ENCODE data around the gene RALGAPB. TPM values are rescaled to one million over a fixed set of nuclear protein-coding genes. Genes with fewer than 3 reads are reported as not detected.

RALGAPB gene
- total and polyA plus RNA-seq, 4 donors = 9.0 to 58.5 (median 21.3) TPM

DNA sequence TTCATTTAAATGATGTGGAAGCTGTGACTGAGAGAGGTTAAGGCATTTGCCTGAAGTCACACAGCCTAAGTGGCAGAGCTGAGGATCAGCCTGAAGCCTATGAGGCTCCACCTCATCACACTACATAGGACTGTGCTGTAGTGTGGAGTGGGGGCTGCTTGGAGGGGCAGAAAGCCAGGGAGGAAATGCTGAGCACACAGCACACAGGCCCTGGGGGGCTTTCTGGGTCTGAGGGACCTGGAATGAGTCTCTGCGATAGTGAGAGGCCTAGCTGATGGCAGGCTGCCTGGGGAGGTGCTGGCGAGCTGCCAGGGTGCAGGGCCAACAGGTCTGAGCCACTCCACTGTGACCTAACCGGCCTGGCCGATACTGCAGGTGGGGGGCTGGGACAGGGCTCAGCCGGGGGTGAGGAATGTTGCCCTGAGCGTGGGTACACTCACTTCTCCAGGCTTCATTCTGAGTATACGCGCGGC, 126.8 kb downstream of the RALGAPB start:
- DNase-seq = peak; percentile 24 to 62 (median 50)
- H3K27me3 ChIP-seq (ENCODE audit: control insufficient read depth in 3 of 3, insufficient read depth in 3 of 3, low read length in 2 of 3) = peaks cover 0 to 22% (median 18%) of the 10 kb centered on the region in 3 donors
- no peak overlapping the region for H3K9ac ChIP-seq (ENCODE audit: insufficient read depth in 1 of 2, low read length in 2 of 2)
- 43 to 68% methylated on average over 9 of the region's 9 CpGs for WGBS, 2 donors
- peaks cover 0 to 3% (median 0%) of the 10 kb centered on the region in 5 donors for H3K4me1 ChIP-seq (ENCODE audit: control insufficient read depth in 5 of 5, insufficient read depth in 5 of 5, low read length in 5 of 5)
- no peak overlapping the region for H3K4me3 ChIP-seq
- no peaks in the 10 kb centered on the region for H3K36me3 ChIP-seq (ENCODE audit: control insufficient read depth in 4 of 4, insufficient read depth in 4 of 4, low read length in 4 of 4)
- ATAC-seq (ENCODE audit: insufficient read depth, low FRiP score) = peak; percentile 76
- no peak overlapping the region for H3K27ac ChIP-seq (ENCODE audit: low read depth in 1 of 2, low read length in 1 of 2)
- TF ChIP-seq CTCF (IDR thresholded peaks at IDR 0.05; ENCODE audit: control extremely low read depth, extremely low read depth) = no peak
- H3K9me3 ChIP-seq (ENCODE audit: control insufficient read depth in 4 of 4, insufficient read depth in 3 of 4, low read length in 3 of 4) = peaks cover 0 to 4% (median 0%) of the 10 kb centered on the region in 4 donors

DNA sequence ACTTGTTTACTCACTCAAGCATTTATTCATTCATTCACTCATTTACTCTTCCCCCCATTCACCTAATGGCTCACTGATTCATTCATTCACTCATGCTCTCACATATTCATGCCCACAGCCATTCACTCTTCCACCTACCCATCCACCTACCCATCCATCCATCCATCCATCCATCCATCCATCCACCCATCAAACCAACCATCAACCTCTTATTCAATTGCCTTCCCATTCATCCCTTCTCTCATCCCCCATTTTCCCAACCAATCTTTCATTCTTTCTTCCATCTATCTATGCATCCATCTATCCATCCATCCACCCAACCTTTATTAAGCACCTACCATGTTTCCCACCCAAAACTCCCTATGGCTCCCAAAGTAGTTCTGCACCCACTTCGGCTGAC, 127.4 kb downstream of the RALGAPB start:
- no peak overlapping the region for H3K9ac ChIP-seq (ENCODE audit: insufficient read depth in 1 of 2, low read length in 2 of 2)
- H3K27ac ChIP-seq (ENCODE audit: low read depth in 1 of 2, low read length in 1 of 2) = no peak overlapping the region
- H3K27me3 ChIP-seq (ENCODE audit: control insufficient read depth in 3 of 3, insufficient read depth in 3 of 3, low read length in 2 of 3) = peaks cover 0 to 22% (median 18%) of the 10 kb centered on the region in 3 donors
- no peak overlapping the region for H3K4me3 ChIP-seq
- H3K36me3 ChIP-seq (ENCODE audit: control insufficient read depth in 4 of 4, insufficient read depth in 4 of 4, low read length in 4 of 4) = no peaks in the 10 kb centered on the region
- DNase-seq = no peak
- 97 to 100% methylated on average over 1 of the region's 1 CpG for WGBS, 2 donors
- H3K4me1 ChIP-seq (ENCODE audit: control insufficient read depth in 5 of 5, insufficient read depth in 5 of 5, low read length in 5 of 5) = peaks cover 0 to 3% (median 0%) of the 10 kb centered on the region in 5 donors
- TF ChIP-seq CTCF (IDR thresholded peaks at IDR 0.05; ENCODE audit: control extremely low read depth, extremely low read depth) = no peak
- no peak for ATAC-seq (ENCODE audit: insufficient read depth, low FRiP score)
- peaks cover 0 to 4% (median 0%) of the 10 kb centered on the region in 4 donors for H3K9me3 ChIP-seq (ENCODE audit: control insufficient read depth in 4 of 4, insufficient read depth in 3 of 4, low read length in 3 of 4)

DNA sequence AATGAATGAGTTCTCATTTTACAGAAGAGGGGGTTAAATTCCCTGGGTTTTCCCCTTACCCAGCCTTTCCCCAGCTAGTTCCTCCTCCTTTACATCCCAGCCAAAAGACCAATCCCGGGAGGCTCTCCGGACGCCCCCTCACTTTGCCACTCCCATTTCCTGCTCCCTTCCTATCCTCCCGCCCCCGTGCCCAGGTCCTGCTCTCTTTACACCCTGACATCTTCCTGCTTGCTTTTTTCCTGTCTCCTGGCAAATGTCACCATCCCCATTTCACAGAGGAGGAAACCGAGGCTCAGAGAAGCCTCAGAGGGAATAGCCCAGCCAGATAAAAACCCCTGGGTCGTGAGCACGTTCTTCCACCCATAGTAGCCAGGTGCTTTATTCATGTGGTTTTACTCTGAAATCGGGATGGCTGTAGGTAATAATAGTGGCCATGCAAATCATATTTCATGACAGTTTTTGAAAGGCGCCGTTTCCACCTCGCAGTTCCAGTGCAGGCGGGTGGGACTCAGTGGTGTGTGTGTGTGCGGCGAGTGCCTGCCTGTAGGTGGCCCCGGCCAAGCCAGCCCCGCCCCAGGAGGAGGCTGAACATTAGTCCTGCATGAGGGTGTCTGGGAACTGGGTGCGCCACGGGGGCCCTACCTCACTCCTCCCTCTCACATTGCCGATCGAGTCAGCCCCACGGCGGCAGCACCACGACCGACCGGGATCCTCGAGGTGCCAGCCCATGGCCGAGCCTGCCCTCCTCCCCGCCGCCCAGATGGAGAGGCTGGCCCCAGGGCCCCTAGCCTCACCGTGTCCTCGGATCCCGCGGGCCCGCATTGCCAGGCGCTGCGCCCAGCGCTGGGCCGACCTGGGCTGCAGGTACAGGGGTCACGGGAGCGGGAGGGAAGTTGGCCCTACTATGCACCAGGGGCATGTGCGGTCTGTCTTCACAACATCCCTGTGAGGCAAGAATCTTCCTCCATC, 128.9 kb downstream of the RALGAPB start, which contains the start of gene ARHGAP40:
Gene ARHGAP40 (plus strand): TSS at position 594 of the 969 bp plus-strand sequence.
- H3K4me3 ChIP-seq = no peak within 1 kb of the TSS
- ATAC-seq (ENCODE audit: insufficient read depth, low FRiP score) = no peak

More for the DNA sequence above, 128.9 kb downstream of the RALGAPB start, which contains the start of gene ARHGAP40:
- peaks cover 0 to 3% (median 0%) of the 10 kb centered on the region in 5 donors for H3K4me1 ChIP-seq (ENCODE audit: control insufficient read depth in 5 of 5, insufficient read depth in 5 of 5, low read length in 5 of 5)
- no peaks in the 10 kb centered on the region for H3K36me3 ChIP-seq (ENCODE audit: control insufficient read depth in 4 of 4, insufficient read depth in 4 of 4, low read length in 4 of 4)
- 9 to 10% methylated on average over 42 of the region's 42 CpGs for WGBS, 2 donors
- peak in 1 of 3 donors; percentile 42 for DNase-seq
- TF ChIP-seq CTCF (IDR thresholded peaks at IDR 0.05; ENCODE audit: control extremely low read depth, extremely low read depth) = no peak
- peaks cover 0 to 23% (median 18%) of the 10 kb centered on the region in 3 donors for H3K27me3 ChIP-seq (ENCODE audit: control insufficient read depth in 3 of 3, insufficient read depth in 3 of 3, low read length in 2 of 3)
- peaks cover 0 to 4% (median 0%) of the 10 kb centered on the region in 4 donors for H3K9me3 ChIP-seq (ENCODE audit: control insufficient read depth in 4 of 4, insufficient read depth in 3 of 4, low read length in 3 of 4)
- no peak within 1 kb of the TSS for H3K27ac ChIP-seq (ENCODE audit: low read depth in 1 of 2, low read length in 1 of 2)
- H3K9ac ChIP-seq (ENCODE audit: insufficient read depth in 1 of 2, low read length in 2 of 2) = no peak within 1 kb of the TSS

All from lung (tissue), 12 donors.